ENCODE data around the gene SDHA.
"Not testable (repeated sequence)": the region's sequence is repeated elsewhere in the genome, so short reads cannot be mapped to it uniquely, and the experiment has no call there.

DNA sequence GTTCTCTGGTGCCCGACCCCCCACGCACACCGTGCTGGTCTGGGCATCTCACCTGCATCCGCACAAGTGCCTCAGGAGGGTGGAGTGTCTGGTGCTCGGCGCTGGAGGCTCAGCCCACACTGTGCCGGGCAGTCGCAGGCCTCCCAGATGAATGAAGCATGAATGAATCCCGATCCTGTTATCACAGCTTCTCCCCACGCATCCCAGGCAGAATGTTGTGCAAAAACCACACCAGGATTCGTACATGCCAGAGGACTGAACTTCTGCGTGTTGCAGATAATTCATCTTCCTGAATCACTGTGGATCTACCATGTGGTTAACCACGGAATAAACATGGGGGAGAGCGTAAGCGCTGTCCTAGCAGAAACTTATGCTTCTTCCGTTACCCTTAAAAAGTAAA is 78.8 kb downstream of the SDHA start:
- TF ChIP-seq, protein P1, sequence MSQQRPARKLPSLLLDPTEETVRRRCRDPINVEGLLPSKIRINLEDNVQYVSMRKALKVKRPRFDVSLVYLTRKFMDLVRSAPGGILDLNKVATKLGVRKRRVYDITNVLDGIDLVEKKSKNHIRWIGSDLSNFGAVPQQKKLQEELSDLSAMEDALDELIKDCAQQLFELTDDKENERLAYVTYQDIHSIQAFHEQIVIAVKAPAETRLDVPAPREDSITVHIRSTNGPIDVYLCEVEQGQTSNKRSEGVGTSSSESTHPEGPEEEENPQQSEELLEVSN (IDR thresholded peaks at IDR 0.05): not testable (repeated sequence)
- TF ChIP-seq TBP (IDR thresholded peaks at IDR 0.05; ENCODE audit: low read depth, low read length); TEAD4 (IDR thresholded peaks at IDR 0.05; ENCODE audit: low read depth, low read length); POLR2A (IDR thresholded peaks at IDR 0.05; ENCODE audit: control extremely low read depth in 1 of 2, low read depth in 2 of 2, low read length in 2 of 2): not testable (repeated sequence)
- TF ChIP-seq, protein P2, sequence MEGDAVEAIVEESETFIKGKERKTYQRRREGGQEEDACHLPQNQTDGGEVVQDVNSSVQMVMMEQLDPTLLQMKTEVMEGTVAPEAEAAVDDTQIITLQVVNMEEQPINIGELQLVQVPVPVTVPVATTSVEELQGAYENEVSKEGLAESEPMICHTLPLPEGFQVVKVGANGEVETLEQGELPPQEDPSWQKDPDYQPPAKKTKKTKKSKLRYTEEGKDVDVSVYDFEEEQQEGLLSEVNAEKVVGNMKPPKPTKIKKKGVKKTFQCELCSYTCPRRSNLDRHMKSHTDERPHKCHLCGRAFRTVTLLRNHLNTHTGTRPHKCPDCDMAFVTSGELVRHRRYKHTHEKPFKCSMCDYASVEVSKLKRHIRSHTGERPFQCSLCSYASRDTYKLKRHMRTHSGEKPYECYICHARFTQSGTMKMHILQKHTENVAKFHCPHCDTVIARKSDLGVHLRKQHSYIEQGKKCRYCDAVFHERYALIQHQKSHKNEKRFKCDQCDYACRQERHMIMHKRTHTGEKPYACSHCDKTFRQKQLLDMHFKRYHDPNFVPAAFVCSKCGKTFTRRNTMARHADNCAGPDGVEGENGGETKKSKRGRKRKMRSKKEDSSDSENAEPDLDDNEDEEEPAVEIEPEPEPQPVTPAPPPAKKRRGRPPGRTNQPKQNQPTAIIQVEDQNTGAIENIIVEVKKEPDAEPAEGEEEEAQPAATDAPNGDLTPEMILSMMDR (IDR thresholded peaks at IDR 0.05; ENCODE audit: control extremely low read depth in 1 of 3, insufficient read depth in 1 of 3, low read depth in 1 of 3, low read length in 3 of 3): not testable (repeated sequence)
